ENCODE measurements around the gene SETD5.

- no peak for TF ChIP-seq CTCF (IDR thresholded peaks at IDR 0.05; ENCODE audit: low read depth, low read length, poor library complexity, severe bottlenecking)
- no peak for TF ChIP-seq EZH2phosphoT487 (IDR thresholded peaks at IDR 0.05; ENCODE audit: borderline replicate concordance, low read length)
Observed at GRCh38 chr3:9474482-9474881, 77.1 kb downstream of the SETD5 start.

All from DOHH2 (cell line).